Hepatocyte (in vitro differentiated cells): Measurements from ENCODE around the gene GSN. TPM values are rescaled to one million over a fixed set of nuclear protein-coding genes. Genes with fewer than 3 reads are reported as not detected.

ENCODE experiments used
- DNase-seq: peaks from one replicate; pipeline ENCODE4 v3.0.0-alpha.2; 2016; ENCODE audit warnings: low spot score
- H2AFZ ChIP-seq: fragments of 200-600 bp; sonication (generic); 2 replicates; pipeline ENCODE4 v1.6.0; 2016; ENCODE audit warnings: antibody characterized with exemption, mild to moderate bottlenecking
- H3K27ac ChIP-seq: fragments of 200-600 bp; sonication (generic); 2 replicates; pipeline ENCODE4 v1.5.1; 2016; ENCODE audit warnings: mild to moderate bottlenecking
- H3K27me3 ChIP-seq: fragments of 200-600 bp; sonication (generic); 2 replicates; pipeline ENCODE4 v1.6.1; 2016
- H3K36me3 ChIP-seq: fragments of 200-600 bp; sonication (generic); replicated peaks from 2 replicates; pipeline ENCODE4 v1.5.1; 2016; ENCODE audit warnings: low read depth; ENCODE audit not compliant: insufficient read depth
- H3K4me1 ChIP-seq: fragments of 200-600 bp; sonication (generic); 2 replicates; pipeline ENCODE4 v1.5.1; 2016; ENCODE audit warnings: mild to moderate bottlenecking, moderate library complexity; ENCODE audit not compliant: insufficient read depth
- H3K4me2 ChIP-seq: fragments of 200-600 bp; sonication (generic); 2 replicates; pipeline ENCODE4 v1.6.0; 2016
- H3K4me3 ChIP-seq: fragments of 200-600 bp; sonication (generic); 2 replicates; pipeline ENCODE4 v1.5.1; 2016; ENCODE audit warnings: mild to moderate bottlenecking
- H3K79me2 ChIP-seq: fragments of 200-600 bp; sonication (generic); 2 replicates; pipeline ENCODE4 v1.6.0; 2017; ENCODE audit warnings: mild to moderate bottlenecking
- H3K9me2 ChIP-seq: fragments of 200-600 bp; sonication (generic); replicated peaks from 2 replicates; pipeline ENCODE4 v1.6.0; 2017; ENCODE audit warnings: mild to moderate bottlenecking; ENCODE audit not compliant: insufficient read depth
- H3K9me3 ChIP-seq: fragments of 200-600 bp; sonication (generic); 2 replicates; pipeline ENCODE4 v1.5.1; 2016; ENCODE audit warnings: low read depth, mild to moderate bottlenecking
- H4K20me1 ChIP-seq: fragments of 200-600 bp; sonication (generic); 2 replicates; pipeline ENCODE4 v1.6.0; 2016; ENCODE audit warnings: mild to moderate bottlenecking; ENCODE audit not compliant: insufficient read depth, poor library complexity, severe bottlenecking
- EZH2 ChIP-seq: fragments of 200-600 bp; sonication (generic); IDR thresholded peaks from 2 replicates; pipeline ENCODE4 v1.6.1; 2016; ENCODE audit warnings: antibody characterized with exemption, mild to moderate bottlenecking, borderline replicate concordance
- EZH2phosphoT487 ChIP-seq: fragments of 200-600 bp; sonication (generic); IDR thresholded peaks from one replicate; pipeline ENCODE4 v1.6.1; 2018; ENCODE audit warnings: antibody characterized with exemption, mild to moderate bottlenecking, low read depth, moderate library complexity; ENCODE audit not compliant: unreplicated experiment, severe bottlenecking
- WGBS: methylation state at CpG from one replicate; pipeline ENCODE4 v1.1.6; 2016; ENCODE audit warnings: low lambda C conversion rate; ENCODE audit errors: missing lambda C conversion rate; 5-methylcytosine and 5-hydroxymethylcytosine counted together
- polyA plus RNA-seq: library from polyadenylated mRNA; unstranded; fragments of >200 nt; fragmentation: Nextera tagmentation; extraction: Ambion mirVana; gene quantifications from 2 replicates; pipeline ENCODE4 v1.2.1, GENCODE V29; 2016
- total RNA-seq: library from RNA; depleted of rRNA; stranded (reverse); fragments of >200 nt; gene quantifications from 2 replicates; pipeline ENCODE4 v1.2.3, GENCODE V29; 2014
- TF ChIP-seq, protein P1 (sequence below): fragments of 200-600 bp; sonication (generic); IDR thresholded peaks from 2 replicates; pipeline ENCODE4 v1.5.1; 2016; ENCODE audit warnings: antibody characterized with exemption, mild to moderate bottlenecking; ENCODE audit not compliant: poor library complexity

The GSN gene
- total and polyA plus RNA-seq, 2 experiments from 2014 or later, result 396 to 404 TPM

GRCh38 chr9:121333950-121334773 is 66.2 kb downstream of the GSN start:
- Histone ChIP-seq H3K4me2 (no peak overlapping the region), H3K79me2 (no peaks in the 10 kb centered on the region), H3K9me2 (no peaks in the 10 kb centered on the region), H2AFZ (no peak overlapping the region), H3K27me3 (no peaks in the 10 kb centered on the region), H4K20me1 (no peaks in the 10 kb centered on the region), H3K36me3 (no peaks in the 10 kb centered on the region), H3K4me3 (no peak overlapping the region), H3K4me1 (no peaks in the 10 kb centered on the region), H3K27ac (peak overlapping the region; percentile 32), H3K9me3 (no peaks in the 10 kb centered on the region)
- 78% methylated on average over 8 of the region's 8 CpGs for WGBS
- TF ChIP-seq, protein P1, sequence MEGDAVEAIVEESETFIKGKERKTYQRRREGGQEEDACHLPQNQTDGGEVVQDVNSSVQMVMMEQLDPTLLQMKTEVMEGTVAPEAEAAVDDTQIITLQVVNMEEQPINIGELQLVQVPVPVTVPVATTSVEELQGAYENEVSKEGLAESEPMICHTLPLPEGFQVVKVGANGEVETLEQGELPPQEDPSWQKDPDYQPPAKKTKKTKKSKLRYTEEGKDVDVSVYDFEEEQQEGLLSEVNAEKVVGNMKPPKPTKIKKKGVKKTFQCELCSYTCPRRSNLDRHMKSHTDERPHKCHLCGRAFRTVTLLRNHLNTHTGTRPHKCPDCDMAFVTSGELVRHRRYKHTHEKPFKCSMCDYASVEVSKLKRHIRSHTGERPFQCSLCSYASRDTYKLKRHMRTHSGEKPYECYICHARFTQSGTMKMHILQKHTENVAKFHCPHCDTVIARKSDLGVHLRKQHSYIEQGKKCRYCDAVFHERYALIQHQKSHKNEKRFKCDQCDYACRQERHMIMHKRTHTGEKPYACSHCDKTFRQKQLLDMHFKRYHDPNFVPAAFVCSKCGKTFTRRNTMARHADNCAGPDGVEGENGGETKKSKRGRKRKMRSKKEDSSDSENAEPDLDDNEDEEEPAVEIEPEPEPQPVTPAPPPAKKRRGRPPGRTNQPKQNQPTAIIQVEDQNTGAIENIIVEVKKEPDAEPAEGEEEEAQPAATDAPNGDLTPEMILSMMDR, result no peak
- TF ChIP-seq EZH2 (no peak), EZH2phosphoT487 (no peak)
- DNase-seq, result no peak

GRCh38 chr9:121336665-121337064 is 68.7 kb downstream of the GSN start:
- TF ChIP-seq, protein P1, result no peak
- TF ChIP-seq EZH2 (no peak), EZH2phosphoT487 (no peak)
- H3K9me3 ChIP-seq, result no peaks in the 10 kb centered on the region
- no peaks in the 10 kb centered on the region for H3K79me2 ChIP-seq
- DNase-seq, result no peak
- H3K4me2 ChIP-seq, result no peak overlapping the region
- 57% methylated on average over 4 of the region's 4 CpGs for WGBS
- H4K20me1 ChIP-seq, result no peaks in the 10 kb centered on the region
- H3K4me3 ChIP-seq, result no peak overlapping the region
- no peaks in the 10 kb centered on the region for H3K36me3 ChIP-seq
- H3K27me3 ChIP-seq, result no peaks in the 10 kb centered on the region
- H2AFZ ChIP-seq, result no peak overlapping the region
- no peaks in the 10 kb centered on the region for H3K9me2 ChIP-seq
- peak overlapping the region; percentile 67 for H3K27ac ChIP-seq
- H3K4me1 ChIP-seq, result no peaks in the 10 kb centered on the region

DNA sequence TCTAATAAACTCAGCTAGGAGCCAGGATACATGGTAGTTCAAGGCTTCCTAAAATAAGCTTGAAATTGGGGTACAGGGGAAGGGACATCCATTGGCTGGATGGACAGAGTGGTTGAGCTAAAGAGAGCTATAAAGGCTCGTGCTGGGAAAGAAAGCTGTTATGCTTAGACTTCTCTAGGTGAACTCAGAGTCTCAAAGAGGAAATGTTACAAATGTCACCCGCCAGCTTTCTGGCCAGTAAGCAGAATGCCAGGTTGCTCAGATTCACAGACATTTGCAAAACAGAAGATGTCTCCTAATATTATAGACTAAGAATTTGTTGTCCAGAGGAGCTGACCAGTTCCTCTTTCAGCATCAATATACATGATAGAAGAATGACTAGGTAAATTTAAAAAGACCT is 71.5 kb downstream of the GSN start:
- no peaks in the 10 kb centered on the region for H3K9me3 ChIP-seq
- no peaks in the 10 kb centered on the region for H3K79me2 ChIP-seq
- H3K36me3 ChIP-seq, result peaks cover 5% of the 10 kb centered on the region
- no peaks in the 10 kb centered on the region for H3K9me2 ChIP-seq
- H3K27ac ChIP-seq, result no peak overlapping the region
- H3K4me2 ChIP-seq, result no peak overlapping the region
- TF ChIP-seq, protein P1, result no peak
- TF ChIP-seq EZH2 (no peak), EZH2phosphoT487 (no peak)
- no peak for DNase-seq
- H4K20me1 ChIP-seq, result no peaks in the 10 kb centered on the region
- WGBS, result 95% methylated on average over 2 of the region's 2 CpGs
- H3K4me3 ChIP-seq, result no peak overlapping the region
- peaks cover 2% of the 10 kb centered on the region for H3K4me1 ChIP-seq
- H3K27me3 ChIP-seq, result no peaks in the 10 kb centered on the region
- no peak overlapping the region for H2AFZ ChIP-seq
